RWPE2 (cell line): ENCODE results near the gene CFAP77.

Source experiments
- ATAC-seq: fragments of 200-7000 bp; cut with Tn5 transposase; 3 replicates; pipeline ENCODE4 v1.9.1; 2021; ENCODE audit warnings: low read depth
- DNase-seq: peaks from one replicate; pipeline ENCODE4 v3.0.0-alpha.2; 2020; ENCODE audit warnings: low spot score
- H3K27ac ChIP-seq: fragments of 450-650 bp; 2 replicates; pipeline ENCODE4 v1.5.1; 2017; ENCODE audit warnings: mild to moderate bottlenecking; ENCODE audit not compliant: poor library complexity, severe bottlenecking
- H3K27me3 ChIP-seq: fragments of 250-450 bp; sonication (Bioruptor Pico); 2 replicates; pipeline ENCODE4 v1.5.1; 2021; ENCODE audit warnings: mild to moderate bottlenecking, moderate library complexity; ENCODE audit not compliant: insufficient read depth, poor library complexity, severe bottlenecking
- H3K36me3 ChIP-seq: fragments of 250-450 bp; sonication (Bioruptor Pico); 2 replicates; pipeline ENCODE4 v1.5.1; 2020; ENCODE audit warnings: low read depth, mild to moderate bottlenecking, moderate library complexity
- H3K4me1 ChIP-seq: fragments of 250-450 bp; sonication (Bioruptor Pico); 2 replicates; pipeline ENCODE4 v1.5.1; 2021; ENCODE audit warnings: mild to moderate bottlenecking, moderate library complexity; ENCODE audit not compliant: insufficient read depth, poor library complexity, severe bottlenecking
- H3K4me3 ChIP-seq: fragments of 250-450 bp; sonication (Bioruptor Pico); 2 replicates; pipeline ENCODE4 v1.5.1; 2021; ENCODE audit warnings: mild to moderate bottlenecking, moderate library complexity; ENCODE audit not compliant: severe bottlenecking
- H3K9me3 ChIP-seq: fragments of 250-450 bp; sonication (Bioruptor Pico); 2 replicates; pipeline ENCODE4 v1.5.1; 2021; ENCODE audit warnings: mild to moderate bottlenecking, moderate library complexity; ENCODE audit not compliant: severe bottlenecking
- CTCF ChIP-seq: fragments of 450-650 bp; IDR thresholded peaks from one replicate; pipeline ENCODE4 v1.5.1; 2017; ENCODE audit warnings: mild to moderate bottlenecking, moderate library complexity; ENCODE audit not compliant: poor library complexity, severe bottlenecking

Gene CFAP77

GRCh38 chr9:132547976-132548730 is 138.1 kb downstream of the CFAP77 start:
- no peaks in the 10 kb centered on the region for H3K27me3 ChIP-seq

GRCh38 chr9:132548751-132549640 is 139.0 kb downstream of the CFAP77 start:
- Histone ChIP-seq H3K27ac (no peak overlapping the region), H3K36me3 (no peaks in the 10 kb centered on the region), H3K4me3 (no peak overlapping the region), H3K9me3 (no peaks in the 10 kb centered on the region), H3K4me1 (no peaks in the 10 kb centered on the region), H3K27me3 (no peaks in the 10 kb centered on the region)
- DNase-seq (no peak), ATAC-seq (no peak)
- TF ChIP-seq CTCF: no peak

More at GRCh38 chr9:132547976-132548730, 138.1 kb downstream of the CFAP77 start:
- TF ChIP-seq CTCF: no peak
- no peaks in the 10 kb centered on the region for H3K36me3 ChIP-seq
- DNase-seq (no peak), ATAC-seq (no peak)
- no peak overlapping the region for H3K4me3 ChIP-seq
- no peak overlapping the region for H3K27ac ChIP-seq
- no peaks in the 10 kb centered on the region for H3K9me3 ChIP-seq
- no peaks in the 10 kb centered on the region for H3K4me1 ChIP-seq

- Histone ChIP-seq H3K27me3 (peaks cover 18% of the 10 kb centered on the region), H3K27ac (no peak overlapping the region), H3K36me3 (no peaks in the 10 kb centered on the region), H3K9me3 (no peaks in the 10 kb centered on the region), H3K4me1 (no peaks in the 10 kb centered on the region), H3K4me3 (no peak overlapping the region)
- no peak for ATAC-seq
- DNase-seq: no peak
- TF ChIP-seq CTCF: no peak
These were observed 141.5 kb downstream of the CFAP77 start for GRCh38 chr9:132551556-132551955.

GRCh38 chr9:132552041-132552440 is 142.0 kb downstream of the CFAP77 start:
- no peak overlapping the region for H3K27ac ChIP-seq
- ATAC-seq: no peak

More at GRCh38 chr9:132552041-132552440, 142.0 kb downstream of the CFAP77 start:
- H3K4me3 ChIP-seq: no peak overlapping the region
- no peaks in the 10 kb centered on the region for H3K36me3 ChIP-seq
- no peak for DNase-seq
- H3K9me3 ChIP-seq: no peaks in the 10 kb centered on the region
- H3K4me1 ChIP-seq: no peaks in the 10 kb centered on the region
- H3K27me3 ChIP-seq: peaks cover 21% of the 10 kb centered on the region
- no peak for TF ChIP-seq CTCF
